SK-N-MC (cell line): ENCODE measurements around the gene TRIP6.

Source experiments
- EZH2 ChIP-seq: fragments of 200-600 bp; sonication (generic); IDR thresholded peaks from one replicate; pipeline ENCODE4 v1.6.1; 2017; ENCODE audit warnings: antibody characterized with exemption
- POLR2AphosphoS5 ChIP-seq: IDR thresholded peaks from 2 replicates; pipeline ENCODE4 v1.6.1; 2012; ENCODE audit warnings: mild to moderate bottlenecking, low read depth, low read length, borderline replicate concordance

GRCh38 chr7:100874300-100874576, 7.1 kb downstream of the TRIP6 start:
- TF ChIP-seq EZH2 (no peak), POLR2AphosphoS5 (no peak)
